ENCODE measurements around the gene ZNF77.

- TF ChIP-seq CTCF (IDR thresholded peaks at IDR 0.05; ENCODE audit: borderline replicate concordance, extremely low read depth, low read length, poor library complexity, severe bottlenecking) (peak; percentile 89), EZH2 (IDR thresholded peaks at IDR 0.05; ENCODE audit: borderline replicate concordance, low read depth, low read length, severe bottlenecking) (no peak)
Observed at GRCh38 chr19:2962018-2962670, 17.4 kb upstream of the ZNF77 start.

Data from DND-41 (cell line).